ENCODE data around the gene MPHOSPH8.
A peak's percentile ranks its signal among the peaks of the same experiment; 100 is the strongest.
"Not testable (repeated sequence)": the region's sequence is repeated elsewhere in the genome, so short reads cannot be mapped to it uniquely, and the experiment has no call there.

Gene MPHOSPH8

GRCh38 chr13:19605161-19605955 is 28.1 kb upstream of the MPHOSPH8 start:
- H3K4me3 Mint-ChIP-seq: no peak overlapping the region
- H3K4me1 Mint-ChIP-seq: peaks cover 2% of the 10 kb centered on the region
- peaks cover 2% of the 10 kb centered on the region for H3K36me3 Mint-ChIP-seq
- CTCF ChIA-PET: no interaction called here
- H3K27me3 Mint-ChIP-seq: peaks cover 53% of the 10 kb centered on the region
- H3K9me3 Mint-ChIP-seq: peaks cover 17% of the 10 kb centered on the region
- no peak for DNase-seq
- H3K27ac Mint-ChIP-seq: no peak overlapping the region

- H3K27me3 Mint-ChIP-seq: peaks cover 48% of the 10 kb centered on the region
- H3K4me3 Mint-ChIP-seq: no peak overlapping the region
- CTCF ChIA-PET: no interaction called here
Measured at GRCh38 chr13:19606152-19606551, 27.3 kb upstream of the MPHOSPH8 start.

GRCh38 chr13:19606737-19607136 is 26.7 kb upstream of the MPHOSPH8 start:
- peaks cover 2% of the 10 kb centered on the region for H3K4me1 Mint-ChIP-seq
- peaks cover 43% of the 10 kb centered on the region for H3K27me3 Mint-ChIP-seq
- peaks cover 2% of the 10 kb centered on the region for H3K36me3 Mint-ChIP-seq
- DNase-seq: no peak
- no peak overlapping the region for H3K4me3 Mint-ChIP-seq
- H3K27ac Mint-ChIP-seq: no peak overlapping the region
- peaks cover 17% of the 10 kb centered on the region for H3K9me3 Mint-ChIP-seq
- CTCF ChIA-PET: no interaction called here

More at GRCh38 chr13:19606152-19606551, 27.3 kb upstream of the MPHOSPH8 start:
- peaks cover 2% of the 10 kb centered on the region for H3K4me1 Mint-ChIP-seq
- H3K27ac Mint-ChIP-seq: no peak overlapping the region
- peaks cover 2% of the 10 kb centered on the region for H3K36me3 Mint-ChIP-seq
- peaks cover 17% of the 10 kb centered on the region for H3K9me3 Mint-ChIP-seq
- DNase-seq: no peak

- Mint-ChIP-seq H3K4me3 (no peak overlapping the region), H3K27me3 (peaks cover 35% of the 10 kb centered on the region), H3K9me3 (peaks cover 17% of the 10 kb centered on the region), H3K27ac (no peak overlapping the region), H3K36me3 (peaks cover 2% of the 10 kb centered on the region), H3K4me1 (peaks cover 2% of the 10 kb centered on the region)
- no peak for DNase-seq
- CTCF ChIA-PET: no interaction called here
Measured at GRCh38 chr13:19607523-19608078, 25.9 kb upstream of the MPHOSPH8 start.

- H3K27ac Mint-ChIP-seq: no peak overlapping the region
- CTCF ChIA-PET: no interaction called here
- peaks cover 3% of the 10 kb centered on the region for H3K4me1 Mint-ChIP-seq
- peaks cover 2% of the 10 kb centered on the region for H3K27me3 Mint-ChIP-seq
- H3K9me3 Mint-ChIP-seq: peaks cover 8% of the 10 kb centered on the region
- H3K4me3 Mint-ChIP-seq: no peak overlapping the region
- peak; percentile 39 for DNase-seq
- H3K36me3 Mint-ChIP-seq: no peaks in the 10 kb centered on the region
Measured at GRCh38 chr13:19618977-19619376, 14.5 kb upstream of the MPHOSPH8 start.

- Mint-ChIP-seq H3K4me3 (no peak overlapping the region), H3K36me3 (no peaks in the 10 kb centered on the region), H3K4me1 (peaks cover 3% of the 10 kb centered on the region), H3K27me3 (peaks cover 3% of the 10 kb centered on the region), H3K9me3 (peaks cover 8% of the 10 kb centered on the region), H3K27ac (no peak overlapping the region)
- DNase-seq: no peak
- CTCF ChIA-PET: no interaction called here
Measured at GRCh38 chr13:19622193-19622592, 11.3 kb upstream of the MPHOSPH8 start.

- H3K9me3 Mint-ChIP-seq: no peaks in the 10 kb centered on the region
- CTCF ChIA-PET: no interaction called here
- H3K4me1 Mint-ChIP-seq: peaks cover 3% of the 10 kb centered on the region
- no peaks in the 10 kb centered on the region for H3K36me3 Mint-ChIP-seq
- H3K27ac Mint-ChIP-seq: no peak overlapping the region
- DNase-seq: no peak
- peaks cover 3% of the 10 kb centered on the region for H3K27me3 Mint-ChIP-seq
- no peak overlapping the region for H3K4me3 Mint-ChIP-seq
Measured at GRCh38 chr13:19624265-19624664, 9.2 kb upstream of the MPHOSPH8 start.

GRCh38 chr13:19632915-19633478 is 462 bp upstream of the MPHOSPH8 start:
- Mint-ChIP-seq H3K4me3 (peak overlapping the region; percentile 100), H3K36me3 (peaks cover 12% of the 10 kb centered on the region), H3K27ac (peak overlapping the region; percentile 98), H3K27me3 (no peaks in the 10 kb centered on the region), H3K9me3 (peaks cover 1% of the 10 kb centered on the region), H3K4me1 (peaks cover 28% of the 10 kb centered on the region)
- CTCF ChIA-PET: interaction anchor here (1.8 kb wide), 1 partner anchor 46 kb away, joined by 3 read pairs; no protein-coding TSS in a partner anchor
- no peak for DNase-seq

- H3K4me1 Mint-ChIP-seq: peaks cover 31% of the 10 kb centered on the region
- H3K4me3 Mint-ChIP-seq: peak overlapping the region; percentile 100
- CTCF ChIA-PET: interaction anchor here (0.9 kb wide), 1 partner anchor 138 kb away, joined by 3 read pairs; no protein-coding TSS in a partner anchor
- H3K27me3 Mint-ChIP-seq: no peaks in the 10 kb centered on the region
- H3K36me3 Mint-ChIP-seq: peaks cover 14% of the 10 kb centered on the region
- DNase-seq: no peak
- H3K9me3 Mint-ChIP-seq: peaks cover 1% of the 10 kb centered on the region
- H3K27ac Mint-ChIP-seq: peak overlapping the region; percentile 98
Measured at GRCh38 chr13:19634256-19634740, 839 bp downstream of the MPHOSPH8 start.

- peak overlapping the region; percentile 25 for H3K27ac Mint-ChIP-seq
- DNase-seq, CTCF ChIA-PET, H3K27me3 Mint-ChIP-seq, H3K9me3 Mint-ChIP-seq: not testable (repeated sequence)
- peaks cover 14% of the 10 kb centered on the region for H3K36me3 Mint-ChIP-seq
- H3K4me3 Mint-ChIP-seq: peak overlapping the region; percentile 100
- H3K4me1 Mint-ChIP-seq: peaks cover 31% of the 10 kb centered on the region
Measured at GRCh38 chr13:19635926-19636325, 2.5 kb downstream of the MPHOSPH8 start.

- no peaks in the 10 kb centered on the region for H3K9me3 Mint-ChIP-seq
- H3K27me3 Mint-ChIP-seq: no peaks in the 10 kb centered on the region
- peaks cover 45% of the 10 kb centered on the region for H3K36me3 Mint-ChIP-seq
- no peak overlapping the region for H3K27ac Mint-ChIP-seq
- no peak overlapping the region for H3K4me3 Mint-ChIP-seq
- peaks cover 4% of the 10 kb centered on the region for H3K4me1 Mint-ChIP-seq
- CTCF ChIA-PET: no interaction called here
- DNase-seq: no peak
Measured at GRCh38 chr13:19643652-19644051, 10.2 kb downstream of the MPHOSPH8 start.

GRCh38 chr13:19645000-19645399 is 11.5 kb downstream of the MPHOSPH8 start:
- no peak overlapping the region for H3K4me3 Mint-ChIP-seq
- H3K36me3 Mint-ChIP-seq: peaks cover 56% of the 10 kb centered on the region
- no peaks in the 10 kb centered on the region for H3K27me3 Mint-ChIP-seq
- no peak overlapping the region for H3K27ac Mint-ChIP-seq
- no peak for DNase-seq
- peaks cover 3% of the 10 kb centered on the region for H3K4me1 Mint-ChIP-seq
- H3K9me3 Mint-ChIP-seq: no peaks in the 10 kb centered on the region
- CTCF ChIA-PET: no interaction called here

- Mint-ChIP-seq H3K4me1 (peaks cover 3% of the 10 kb centered on the region), H3K4me3 (no peak overlapping the region), H3K36me3 (peaks cover 64% of the 10 kb centered on the region), H3K27ac (no peak overlapping the region), H3K9me3 (no peaks in the 10 kb centered on the region), H3K27me3 (no peaks in the 10 kb centered on the region)
- DNase-seq: no peak
- CTCF ChIA-PET: no interaction called here
Measured at GRCh38 chr13:19646063-19646462, 12.6 kb downstream of the MPHOSPH8 start.

GRCh38 chr13:19650742-19651141 is 17.3 kb downstream of the MPHOSPH8 start:
- Mint-ChIP-seq H3K4me3 (no peak overlapping the region), H3K27me3 (no peaks in the 10 kb centered on the region), H3K9me3 (no peaks in the 10 kb centered on the region), H3K27ac (no peak overlapping the region), H3K36me3 (peaks cover 51% of the 10 kb centered on the region), H3K4me1 (no peaks in the 10 kb centered on the region)
- DNase-seq: no peak
- CTCF ChIA-PET: no interaction called here
